Measurements from ENCODE around the gene GTPBP2. TPM values are rescaled to one million over a fixed set of nuclear protein-coding genes. Genes with fewer than 3 reads are reported as not detected.
A peak's percentile ranks its signal among the peaks of the same experiment; 100 is the strongest.
"Not testable (repeated sequence)": the region's sequence is repeated elsewhere in the genome, so short reads cannot be mapped to it uniquely, and the experiment has no call there.

Gene GTPBP2
- 43.6 and 49.4 TPM in 2 replicates for total RNA-seq

GRCh38 chr6:43629104-43629504, at the start of gene GTPBP2:
TSS of gene GTPBP2 (minus strand) at chr6:43629264. CDS start at chr6:43629162, 102 bp downstream.
- DNase-seq: peak; percentile 99

DNA sequence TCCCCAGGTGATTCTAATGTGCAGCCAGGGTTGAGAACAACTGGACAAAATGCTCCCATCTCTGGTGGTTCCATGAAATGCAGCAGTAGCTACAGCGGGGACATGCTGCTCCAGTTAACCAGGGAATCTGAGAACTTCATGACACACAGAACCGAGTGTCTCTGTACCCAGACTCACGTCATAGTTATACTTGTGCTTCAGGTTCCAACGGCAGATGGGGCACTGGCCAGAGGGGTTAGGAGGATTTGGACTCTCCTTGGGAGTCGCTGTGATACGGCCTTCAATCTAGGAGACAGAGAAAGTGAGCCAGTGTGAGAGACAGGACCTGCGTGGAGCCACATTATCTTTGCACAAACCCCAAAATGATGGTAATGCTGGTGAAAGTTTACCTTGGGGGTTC, 49.3 kb upstream of the GTPBP2 start:
- no peak for DNase-seq

DNA sequence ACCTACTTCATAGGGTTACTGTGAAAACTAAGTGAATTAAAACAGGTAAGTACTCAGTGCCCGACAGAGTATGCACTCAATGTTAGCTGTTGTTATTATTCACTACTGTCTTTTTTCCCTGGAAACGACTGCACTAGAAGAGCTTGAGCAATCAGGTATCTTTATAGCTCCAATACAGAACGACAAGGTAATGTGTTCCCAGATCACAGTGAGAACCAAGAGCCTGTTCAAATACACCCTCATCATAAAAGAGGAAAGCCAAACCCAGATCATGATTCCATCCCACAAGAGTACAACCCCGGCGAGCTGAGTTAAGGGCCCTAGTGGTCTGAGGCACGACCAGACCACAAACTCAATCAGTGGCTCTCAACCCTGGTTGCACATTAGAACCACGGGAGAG, 48.7 kb upstream of the GTPBP2 start:
- DNase-seq: no peak

- DNase-seq: no peak
Observed at GRCh38 chr6:43676962-43677606, 48.0 kb upstream of the GTPBP2 start.

DNA sequence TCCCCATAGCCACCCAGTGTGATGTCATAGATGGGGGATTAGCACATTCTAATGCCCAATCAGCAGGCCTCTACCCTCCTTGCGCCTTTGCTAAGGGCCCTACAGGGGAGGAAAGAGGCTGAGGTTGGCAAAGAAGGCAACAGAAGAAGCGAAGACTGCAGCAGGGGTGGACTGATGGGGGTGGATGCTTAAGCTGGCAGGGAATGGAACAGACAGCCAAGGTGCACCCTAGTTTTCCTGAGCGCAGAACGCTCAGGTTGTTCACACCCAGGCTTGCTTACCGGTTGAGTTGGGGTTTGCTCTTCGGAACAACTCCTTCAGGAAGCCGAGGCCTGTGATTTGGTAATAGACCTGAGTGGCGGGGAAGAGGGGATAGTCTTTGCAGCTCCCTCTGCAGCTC, 45.9 kb upstream of the GTPBP2 start:
- DNase-seq: no peak

- DNase-seq: no peak
Observed at GRCh38 chr6:43674291-43674690, 45.2 kb upstream of the GTPBP2 start.

- no peak for DNase-seq
Observed at GRCh38 chr6:43673444-43674084, 44.5 kb upstream of the GTPBP2 start.

- DNase-seq: no peak
Observed at GRCh38 chr6:43671801-43672690, 43.0 kb upstream of the GTPBP2 start.

DNA sequence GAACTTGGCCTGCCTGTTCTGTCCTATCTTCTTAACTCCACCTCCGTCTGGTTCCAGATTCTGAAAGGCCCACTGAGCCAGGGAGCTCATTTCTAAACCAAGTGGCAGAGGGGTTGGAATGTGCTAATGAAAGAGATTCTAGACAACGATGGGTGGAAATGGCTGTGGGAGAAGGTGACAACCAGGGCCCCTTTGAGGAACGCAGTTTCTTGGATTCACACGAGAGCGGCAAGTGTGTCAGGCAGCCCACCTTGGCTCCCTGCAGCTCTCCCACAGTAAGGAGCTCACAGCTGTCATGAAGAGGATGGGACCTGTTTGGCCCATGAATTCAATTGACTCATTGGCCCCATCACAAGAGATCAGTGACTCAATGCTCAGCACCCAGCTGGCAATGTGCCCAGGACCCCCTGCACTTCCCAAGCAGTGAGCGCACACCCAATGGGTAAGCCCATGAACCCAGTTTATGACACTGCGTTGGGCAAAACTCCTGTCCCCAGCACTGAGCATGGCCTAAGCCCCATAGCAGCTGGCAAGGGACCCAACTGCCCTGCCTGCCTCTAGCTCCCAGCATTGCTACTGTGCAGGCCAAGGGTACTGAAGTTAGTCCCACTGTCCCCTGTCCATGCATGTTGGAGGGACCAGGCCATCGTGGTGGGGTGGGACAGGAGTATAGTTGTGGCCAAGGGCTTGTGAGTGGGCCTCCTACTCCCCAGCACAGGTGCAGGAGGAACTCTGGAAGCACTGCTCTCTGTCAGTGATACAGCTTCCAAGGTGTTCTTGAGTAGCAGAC, 42.1 kb upstream of the GTPBP2 start:
- DNase-seq: no peak

DNA sequence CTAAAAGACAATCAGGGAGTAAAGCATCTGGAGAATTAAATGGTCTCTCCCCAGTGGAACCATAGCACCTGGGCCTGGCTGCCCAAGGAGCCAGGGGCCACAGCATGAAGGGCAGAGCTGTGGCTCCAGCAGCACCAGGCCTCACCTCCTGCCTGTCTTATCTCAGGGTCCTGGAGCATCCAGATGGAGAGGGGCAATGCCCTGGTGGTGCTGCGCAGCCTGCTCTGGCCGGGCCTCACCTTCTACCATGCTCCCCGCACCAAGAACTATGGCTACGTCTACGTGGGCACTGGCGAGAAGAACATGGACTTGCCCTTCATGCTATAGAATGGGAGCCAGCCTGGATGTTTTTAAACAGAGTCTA, 41.5 kb upstream of the GTPBP2 start:
- DNase-seq: no peak

- no peak for DNase-seq
Observed at GRCh38 chr6:43669922-43670622, 41.0 kb upstream of the GTPBP2 start.

DNA sequence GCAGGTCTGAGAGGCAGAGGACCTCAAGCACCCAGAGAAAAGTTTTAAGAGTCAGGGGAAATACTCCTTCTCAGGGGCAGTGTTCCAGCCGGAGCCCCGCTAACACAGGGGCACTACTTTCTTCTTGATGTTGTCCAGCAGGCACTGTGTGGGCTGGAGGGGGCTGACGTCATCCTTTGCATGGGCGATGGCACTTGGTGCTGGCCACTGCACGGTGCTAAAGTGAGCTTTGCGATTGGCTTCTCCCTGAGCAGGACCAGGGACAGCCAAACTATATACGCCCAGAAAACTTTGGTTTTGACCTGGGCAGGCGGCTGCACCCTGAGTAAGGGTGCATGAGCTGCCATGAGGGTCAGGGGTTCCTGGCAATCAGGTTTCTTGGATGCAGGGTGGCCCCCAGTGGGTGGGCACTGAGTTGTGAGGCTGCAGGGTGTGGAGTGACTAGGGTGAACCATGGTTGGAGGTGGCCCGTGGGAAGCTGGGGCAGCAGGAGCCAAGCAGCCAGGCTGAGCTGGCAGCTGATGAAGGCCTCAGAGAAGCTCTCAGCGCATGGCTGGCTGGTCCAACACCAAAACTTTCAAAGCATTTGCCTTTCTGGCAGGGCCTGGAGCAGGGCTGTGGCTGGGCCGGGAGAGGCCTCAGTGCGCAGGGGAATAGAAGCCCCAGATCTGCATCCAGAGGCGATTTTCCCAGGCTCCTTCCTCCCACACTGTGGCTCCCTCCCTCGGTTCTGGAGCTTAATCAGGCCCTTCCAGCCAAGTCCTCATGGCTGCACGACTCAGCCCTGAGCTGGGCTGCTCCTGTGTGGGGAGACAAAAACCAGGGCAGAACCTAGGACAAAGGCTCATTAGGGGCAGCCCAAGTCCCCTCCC, 40.2 kb upstream of the GTPBP2 start:
- peak; percentile 29 for DNase-seq

DNA sequence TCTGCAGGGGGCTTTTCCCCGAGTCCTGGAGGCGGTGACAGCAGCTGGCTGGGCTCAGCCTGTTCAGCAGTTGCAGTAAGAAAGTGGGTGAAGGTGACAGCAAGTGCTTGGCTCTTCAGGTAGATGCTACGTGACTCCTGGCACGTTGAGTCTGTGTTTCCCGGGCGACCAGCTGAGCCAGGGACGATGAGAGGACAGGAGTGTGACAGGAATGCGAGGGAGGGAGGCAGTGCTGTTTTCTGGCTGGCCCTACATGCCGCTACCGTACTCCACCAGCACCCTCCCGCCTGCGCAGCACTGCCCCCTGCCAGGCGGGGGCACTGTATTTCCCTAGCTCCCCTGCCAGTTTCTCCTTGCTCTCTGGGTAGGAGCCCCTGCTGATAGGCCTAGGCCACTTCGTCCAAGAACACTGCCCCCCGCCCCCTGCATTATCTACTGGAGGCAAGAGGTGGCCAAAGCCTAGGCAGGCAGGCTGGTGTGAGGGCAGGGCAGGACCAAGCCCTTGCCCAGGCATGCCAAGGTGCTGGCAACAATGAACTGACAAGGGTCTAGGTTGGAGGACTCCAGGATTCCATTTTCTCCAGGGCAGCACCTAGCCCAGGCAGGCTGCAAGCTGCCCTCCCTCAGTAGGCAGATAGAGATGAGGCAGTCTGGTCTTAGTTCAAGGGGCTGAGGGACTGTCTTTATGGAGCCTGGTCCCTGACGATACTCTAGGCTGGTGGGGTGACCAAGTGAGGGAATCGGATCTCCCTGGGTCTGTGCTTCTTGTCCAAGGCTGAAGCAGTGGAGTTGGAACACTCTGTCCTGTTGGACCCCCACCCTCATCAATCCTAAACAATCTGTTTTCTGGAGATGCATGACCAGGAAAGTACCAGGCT, 39.3 kb upstream of the GTPBP2 start:
- DNase-seq: peak; percentile 79

DNA sequence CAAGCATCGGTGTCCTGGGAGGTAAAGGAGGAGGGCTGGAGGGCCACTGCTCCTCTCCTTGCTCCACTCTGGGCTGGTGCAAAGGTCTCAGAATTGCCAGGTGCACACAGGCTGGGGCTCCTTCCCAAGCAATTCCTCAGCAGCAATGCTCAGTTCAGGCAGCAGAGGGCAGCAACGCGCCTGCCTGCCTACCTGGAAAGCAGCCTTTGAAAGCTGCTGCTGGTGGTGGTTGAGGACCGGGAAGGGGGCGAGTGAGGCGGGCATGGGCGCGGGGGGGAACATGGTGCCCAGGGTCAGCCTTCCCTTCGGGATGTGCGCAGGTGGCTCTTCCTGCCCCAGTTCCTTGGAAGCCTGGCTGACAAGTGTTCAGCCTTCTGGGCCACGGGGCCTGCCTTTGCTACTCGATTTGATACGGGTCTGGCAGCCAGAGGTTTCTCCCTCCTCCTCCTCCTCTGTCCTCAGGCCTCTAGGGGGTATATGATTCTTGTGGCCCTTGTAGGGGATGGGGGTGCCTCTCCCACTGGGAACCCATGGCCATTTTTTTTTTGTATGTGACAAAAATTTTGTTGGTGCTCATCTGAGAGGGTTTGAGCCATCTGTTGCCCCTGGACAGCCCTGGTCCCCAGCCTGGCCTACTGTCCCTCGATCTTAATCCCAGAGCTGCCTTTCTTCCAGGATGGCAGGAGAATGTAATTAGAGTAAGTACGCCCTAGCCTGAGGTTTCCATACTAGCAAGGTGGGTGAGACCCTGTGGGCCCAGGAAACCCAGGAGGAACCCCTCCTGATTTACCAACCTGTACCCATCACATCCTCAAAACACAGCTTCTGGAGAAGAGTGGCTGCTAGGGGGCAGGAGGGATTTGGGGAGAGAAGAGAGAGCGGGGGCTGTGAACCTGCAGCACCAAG, 38.4 kb upstream of the GTPBP2 start:
- peak; percentile 85 for DNase-seq

- no peak for DNase-seq
Observed at GRCh38 chr6:43666196-43666920, 37.3 kb upstream of the GTPBP2 start.

GRCh38 chr6:43665376-43665775, 36.3 kb upstream of the GTPBP2 start:
- DNase-seq: no peak

DNA sequence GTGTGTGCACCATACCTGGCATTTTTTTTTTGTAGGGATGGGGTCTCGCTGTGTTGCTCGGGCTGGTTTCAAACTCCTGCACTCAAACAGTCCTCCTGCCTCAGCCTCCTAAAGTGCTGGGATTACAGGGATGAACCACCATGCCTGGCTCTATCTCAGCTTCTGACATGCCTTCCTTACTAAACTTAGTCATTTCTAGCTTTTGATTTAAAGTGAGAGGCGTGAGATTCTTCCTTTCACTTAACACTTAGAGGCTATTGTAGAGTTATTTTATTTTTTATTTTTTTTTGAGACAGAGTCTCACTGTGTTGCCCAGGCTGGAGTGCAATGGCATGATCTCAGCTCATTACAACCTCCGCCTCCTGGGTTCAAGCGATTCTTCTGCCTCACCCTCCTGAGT, 33.9 kb upstream of the GTPBP2 start:
- DNase-seq: not testable (repeated sequence)

GRCh38 chr6:43658161-43658560, 29.1 kb upstream of the GTPBP2 start:
- DNase-seq: no peak
